Measurements from ENCODE around the gene UST. TPM values are rescaled to one million over a fixed set of nuclear protein-coding genes. Genes with fewer than 3 reads are reported as not detected.

UST gene
- total and polyA plus RNA-seq, 9 of the 15 experiments (the other 6 are each of a cell fraction or from before 2014, with no cell fraction given), result 0.04 to 0.10 TPM; not detected in 7

DNA sequence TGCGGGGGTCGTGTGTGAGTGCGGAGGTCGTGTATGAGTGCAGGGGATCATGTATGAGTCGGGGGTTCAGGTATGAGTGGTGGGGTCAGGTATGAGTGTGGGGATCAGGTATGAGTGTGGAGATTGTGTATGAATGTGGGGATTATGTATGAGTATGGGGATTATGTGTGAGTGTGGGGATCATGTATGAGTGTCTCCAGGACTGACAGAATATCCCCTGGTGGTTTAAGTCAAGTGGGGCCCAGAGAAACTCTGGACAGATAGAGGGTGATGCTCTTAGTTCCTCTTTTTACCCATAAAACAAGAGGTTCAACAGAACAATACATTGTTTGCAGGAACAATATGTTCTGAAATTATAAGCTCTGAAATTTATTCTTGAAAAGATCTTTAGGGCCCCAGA is 131.9 kb downstream of the UST start:
- H3K4me1 ChIP-seq (replicated peaks in 1 of 2; ENCODE audit: control insufficient read depth in 2 of 2, insufficient read depth in 2 of 2, low read length in 2 of 2), result no peaks in the 10 kb centered on the region
- in situ Hi-C loops (cut with MboI), result no loop called here
- H3K36me3 ChIP-seq (ENCODE audit: control insufficient read depth, insufficient read depth, low read length), result no peaks in the 10 kb centered on the region
- POLR2A ChIA-PET, result no interaction called here
- intact Hi-C loops (cut with micrococcal nuclease), result no loop called here
- DNase-seq (ENCODE audit: extremely low read depth in 1 of 4, low spot score in 3 of 4) (no peak), FAIRE-seq (no peak), ATAC-seq (no peak)
- H3K9ac ChIP-seq (ENCODE audit: insufficient read depth in 1 of 2, low read depth in 2 of 2, low read length in 2 of 2), result no peak overlapping the region
- H2AFZ ChIP-seq (ENCODE audit: low read depth, low read length), result no peak overlapping the region
- H4K20me1 ChIP-seq (replicated peaks; ENCODE audit: control insufficient read depth, insufficient read depth, low read length), result no peaks in the 10 kb centered on the region
- peaks cover 3 to 11% of the 10 kb centered on the region in 2 experiments; a peak in 2 of 5 replicates for H3K27me3 ChIP-seq (ENCODE audit: control insufficient read depth in 2 of 2, insufficient read depth in 2 of 2, low read length in 2 of 2)
- 10% methylated on average over 5 of the region's 5 CpGs for WGBS (ENCODE audit: insufficient coverage, low coverage, missing lambda C conversion rate)
- no peak for TF ChIP-seq CAMTA2 (CRISPR knock-in tag; conservative IDR thresholded peaks at IDR 0.05)
- TF ChIP-seq, protein P1, sequence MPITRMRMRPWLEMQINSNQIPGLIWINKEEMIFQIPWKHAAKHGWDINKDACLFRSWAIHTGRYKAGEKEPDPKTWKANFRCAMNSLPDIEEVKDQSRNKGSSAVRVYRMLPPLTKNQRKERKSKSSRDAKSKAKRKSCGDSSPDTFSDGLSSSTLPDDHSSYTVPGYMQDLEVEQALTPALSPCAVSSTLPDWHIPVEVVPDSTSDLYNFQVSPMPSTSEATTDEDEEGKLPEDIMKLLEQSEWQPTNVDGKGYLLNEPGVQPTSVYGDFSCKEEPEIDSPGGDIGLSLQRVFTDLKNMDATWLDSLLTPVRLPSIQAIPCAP (CRISPR knock-in tag; IDR thresholded peaks at IDR 0.05; ENCODE audit: borderline replicate concordance), result no peak
- no peak for TF ChIP-seq FOXA3 (CRISPR knock-in tag; conservative IDR thresholded peaks at IDR 0.05 in 1 of 2, IDR thresholded peaks at IDR 0.05 in 1 of 2)
- TF ChIP-seq, protein P2, sequence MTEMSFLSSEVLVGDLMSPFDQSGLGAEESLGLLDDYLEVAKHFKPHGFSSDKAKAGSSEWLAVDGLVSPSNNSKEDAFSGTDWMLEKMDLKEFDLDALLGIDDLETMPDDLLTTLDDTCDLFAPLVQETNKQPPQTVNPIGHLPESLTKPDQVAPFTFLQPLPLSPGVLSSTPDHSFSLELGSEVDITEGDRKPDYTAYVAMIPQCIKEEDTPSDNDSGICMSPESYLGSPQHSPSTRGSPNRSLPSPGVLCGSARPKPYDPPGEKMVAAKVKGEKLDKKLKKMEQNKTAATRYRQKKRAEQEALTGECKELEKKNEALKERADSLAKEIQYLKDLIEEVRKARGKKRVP (CRISPR knock-in tag; IDR thresholded peaks at IDR 0.05), result no peak
- TF ChIP-seq L3MBTL2 (IDR thresholded peaks at IDR 0.05), result no peak
- TF ChIP-seq, protein P3, sequence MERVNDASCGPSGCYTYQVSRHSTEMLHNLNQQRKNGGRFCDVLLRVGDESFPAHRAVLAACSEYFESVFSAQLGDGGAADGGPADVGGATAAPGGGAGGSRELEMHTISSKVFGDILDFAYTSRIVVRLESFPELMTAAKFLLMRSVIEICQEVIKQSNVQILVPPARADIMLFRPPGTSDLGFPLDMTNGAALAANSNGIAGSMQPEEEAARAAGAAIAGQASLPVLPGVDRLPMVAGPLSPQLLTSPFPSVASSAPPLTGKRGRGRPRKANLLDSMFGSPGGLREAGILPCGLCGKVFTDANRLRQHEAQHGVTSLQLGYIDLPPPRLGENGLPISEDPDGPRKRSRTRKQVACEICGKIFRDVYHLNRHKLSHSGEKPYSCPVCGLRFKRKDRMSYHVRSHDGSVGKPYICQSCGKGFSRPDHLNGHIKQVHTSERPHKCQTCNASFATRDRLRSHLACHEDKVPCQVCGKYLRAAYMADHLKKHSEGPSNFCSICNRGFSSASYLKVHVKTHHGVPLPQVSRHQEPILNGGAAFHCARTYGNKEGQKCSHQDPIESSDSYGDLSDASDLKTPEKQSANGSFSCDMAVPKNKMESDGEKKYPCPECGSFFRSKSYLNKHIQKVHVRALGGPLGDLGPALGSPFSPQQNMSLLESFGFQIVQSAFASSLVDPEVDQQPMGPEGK (CRISPR knock-in tag; IDR thresholded peaks at IDR 0.05; ENCODE audit: borderline replicate concordance), result no peak
- no peak for TF ChIP-seq MTA1 (IDR thresholded peaks at IDR 0.05; ENCODE audit: borderline replicate concordance)
- TF ChIP-seq, protein P4, sequence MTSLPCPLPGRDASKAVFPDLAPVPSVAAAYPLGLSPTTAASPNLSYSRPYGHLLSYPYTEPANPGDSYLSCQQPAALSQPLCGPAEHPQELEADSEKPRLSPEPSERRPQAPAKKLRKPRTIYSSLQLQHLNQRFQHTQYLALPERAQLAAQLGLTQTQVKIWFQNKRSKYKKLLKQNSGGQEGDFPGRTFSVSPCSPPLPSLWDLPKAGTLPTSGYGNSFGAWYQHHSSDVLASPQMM (CRISPR knock-in tag; IDR thresholded peaks at IDR 0.05), result no peak
- TF ChIP-seq TEAD1 (CRISPR knock-in tag; IDR thresholded peaks at IDR 0.05), result no peak
- TF ChIP-seq, protein P5, sequence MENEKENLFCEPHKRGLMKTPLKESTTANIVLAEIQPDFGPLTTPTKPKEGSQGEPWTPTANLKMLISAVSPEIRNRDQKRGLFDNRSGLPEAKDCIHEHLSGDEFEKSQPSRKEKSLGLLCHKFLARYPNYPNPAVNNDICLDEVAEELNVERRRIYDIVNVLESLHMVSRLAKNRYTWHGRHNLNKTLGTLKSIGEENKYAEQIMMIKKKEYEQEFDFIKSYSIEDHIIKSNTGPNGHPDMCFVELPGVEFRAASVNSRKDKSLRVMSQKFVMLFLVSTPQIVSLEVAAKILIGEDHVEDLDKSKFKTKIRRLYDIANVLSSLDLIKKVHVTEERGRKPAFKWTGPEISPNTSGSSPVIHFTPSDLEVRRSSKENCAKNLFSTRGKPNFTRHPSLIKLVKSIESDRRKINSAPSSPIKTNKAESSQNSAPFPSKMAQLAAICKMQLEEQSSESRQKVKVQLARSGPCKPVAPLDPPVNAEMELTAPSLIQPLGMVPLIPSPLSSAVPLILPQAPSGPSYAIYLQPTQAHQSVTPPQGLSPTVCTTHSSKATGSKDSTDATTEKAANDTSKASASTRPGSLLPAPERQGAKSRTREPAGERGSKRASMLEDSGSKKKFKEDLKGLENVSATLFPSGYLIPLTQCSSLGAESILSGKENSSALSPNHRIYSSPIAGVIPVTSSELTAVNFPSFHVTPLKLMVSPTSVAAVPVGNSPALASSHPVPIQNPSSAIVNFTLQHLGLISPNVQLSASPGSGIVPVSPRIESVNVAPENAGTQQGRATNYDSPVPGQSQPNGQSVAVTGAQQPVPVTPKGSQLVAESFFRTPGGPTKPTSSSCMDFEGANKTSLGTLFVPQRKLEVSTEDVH (IDR thresholded peaks at IDR 0.05; ENCODE audit: low read depth, partially characterized antibody), result no peak
- no peak for TF ChIP-seq ZBED1 (IDR thresholded peaks at IDR 0.05)
- TF ChIP-seq, protein P6, sequence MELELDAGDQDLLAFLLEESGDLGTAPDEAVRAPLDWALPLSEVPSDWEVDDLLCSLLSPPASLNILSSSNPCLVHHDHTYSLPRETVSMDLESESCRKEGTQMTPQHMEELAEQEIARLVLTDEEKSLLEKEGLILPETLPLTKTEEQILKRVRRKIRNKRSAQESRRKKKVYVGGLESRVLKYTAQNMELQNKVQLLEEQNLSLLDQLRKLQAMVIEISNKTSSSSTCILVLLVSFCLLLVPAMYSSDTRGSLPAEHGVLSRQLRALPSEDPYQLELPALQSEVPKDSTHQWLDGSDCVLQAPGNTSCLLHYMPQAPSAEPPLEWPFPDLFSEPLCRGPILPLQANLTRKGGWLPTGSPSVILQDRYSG (tag; conservative IDR thresholded peaks at IDR 0.05; ENCODE audit: low read depth), result no peak
- H3K79me2 ChIP-seq (ENCODE audit: control insufficient read depth, insufficient read depth, low read length), result no peaks in the 10 kb centered on the region
- no TSS peak for BruUV-seq (replicated peaks)
- CTCF ChIA-PET (ENCODE audit: low intra/inter-chr PET ratio), result no interaction called here
- no peak overlapping the region for H3K4me2 ChIP-seq (ENCODE audit: insufficient read depth, low read length)
- no peak overlapping the region for H3K27ac ChIP-seq (ENCODE audit: extremely low read depth, low read depth, low read length)
- H3K9me3 ChIP-seq (replicated peaks; ENCODE audit: control insufficient read depth, insufficient read depth, low read depth, low read length), result no peaks in the 10 kb centered on the region
- H3K9me1 ChIP-seq (ENCODE audit: control insufficient read depth, insufficient read depth, low read length), result no peaks in the 10 kb centered on the region
- no peak overlapping the region for H3K4me3 ChIP-seq
